ENCODE data around the gene GDPD3.

Gene GDPD3

DNA sequence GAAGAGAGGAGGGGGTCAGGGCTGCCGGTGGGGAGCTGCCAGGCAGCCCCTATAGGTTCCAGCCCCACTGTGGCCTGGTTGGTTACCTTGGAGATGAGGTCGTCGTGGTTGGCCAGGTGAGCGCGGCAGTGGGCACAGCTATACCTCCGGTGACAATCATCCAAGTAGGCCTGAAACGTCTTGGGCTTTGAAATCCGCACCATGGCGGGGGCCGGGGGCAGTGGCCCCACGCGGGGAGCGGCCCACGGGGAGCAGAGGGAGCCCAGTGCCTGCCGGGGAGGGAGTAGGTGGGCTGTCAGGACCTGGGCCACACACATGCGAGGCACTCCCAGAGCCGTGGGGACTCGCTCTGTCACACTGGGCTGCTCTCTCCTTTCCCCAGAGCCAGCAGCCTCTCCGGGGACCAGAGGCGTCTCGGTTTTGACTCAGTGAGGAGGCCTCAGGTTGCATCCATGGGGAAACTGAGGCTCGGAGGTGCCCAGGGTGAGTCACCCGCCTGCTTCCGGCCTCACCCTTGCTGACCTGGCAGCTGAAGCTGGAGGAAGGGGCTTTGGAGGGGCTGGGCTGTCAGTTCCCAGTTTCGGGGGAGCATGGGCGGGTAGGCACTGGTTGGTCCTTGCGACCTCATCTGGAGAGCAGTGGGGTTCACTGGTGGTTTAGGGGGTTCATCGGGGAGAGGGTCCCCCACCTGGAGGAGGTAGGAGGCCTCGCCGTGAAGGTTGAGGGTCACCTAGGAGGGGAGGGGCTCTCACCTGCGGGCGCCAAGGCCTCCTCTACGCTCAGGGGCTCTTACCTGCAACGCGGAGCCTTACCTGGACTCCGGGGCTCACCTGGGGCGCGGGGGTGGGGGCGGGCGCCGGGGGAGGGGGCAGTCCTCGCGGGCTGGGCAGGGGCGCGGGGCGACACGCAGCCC lies 17.9 kb downstream of the GDPD3 start:
- Histone ChIP-seq H3K9me3 (ENCODE audit: control insufficient read depth, insufficient read depth, low read length) (peaks cover 19% of the 10 kb centered on the region), H3K4me1 (ENCODE audit: insufficient read depth, low read length) (0 out of 2 replicates have a peak, but pooled peaks cover under 1% of the 10 kb centered on the region)

GRCh38 chr16:30094541-30095165 lies 18.7 kb downstream of the GDPD3 start:
- Histone ChIP-seq H3K9ac (ENCODE audit: low read depth, low read length) (no peak overlapping the region), H3K4me1 (ENCODE audit: insufficient read depth, low read length) (0 out of 2 replicates have a peak, but pooled peaks cover 4% of the 10 kb centered on the region), H3K9me3 (ENCODE audit: control insufficient read depth, insufficient read depth, low read length) (peaks cover 19% of the 10 kb centered on the region), H3K36me3 (ENCODE audit: insufficient read depth, low read length) (no peaks in the 10 kb centered on the region)

More for the DNA sequence above, 17.9 kb downstream of the GDPD3 start:
- H3K36me3 ChIP-seq (ENCODE audit: insufficient read depth, low read length) = no peaks in the 10 kb centered on the region
- peak overlapping the region; percentile 33; the same call in 1 of the 2 replicates for H3K9ac ChIP-seq (ENCODE audit: low read depth, low read length)

- Histone ChIP-seq H3K9me3 (ENCODE audit: control insufficient read depth, insufficient read depth, low read length) (peaks cover 9% of the 10 kb centered on the region; the same call in 1 of the 2 replicates), H3K36me3 (ENCODE audit: insufficient read depth, low read length) (no peaks in the 10 kb centered on the region), H3K4me1 (ENCODE audit: insufficient read depth, low read length) (0 out of 2 replicates have a peak, but pooled peaks cover 4% of the 10 kb centered on the region), H3K9ac (ENCODE audit: low read depth, low read length) (peak overlapping the region; percentile 73)
These were observed 20.8 kb downstream of the GDPD3 start for GRCh38 chr16:30092373-30093010.

DNA sequence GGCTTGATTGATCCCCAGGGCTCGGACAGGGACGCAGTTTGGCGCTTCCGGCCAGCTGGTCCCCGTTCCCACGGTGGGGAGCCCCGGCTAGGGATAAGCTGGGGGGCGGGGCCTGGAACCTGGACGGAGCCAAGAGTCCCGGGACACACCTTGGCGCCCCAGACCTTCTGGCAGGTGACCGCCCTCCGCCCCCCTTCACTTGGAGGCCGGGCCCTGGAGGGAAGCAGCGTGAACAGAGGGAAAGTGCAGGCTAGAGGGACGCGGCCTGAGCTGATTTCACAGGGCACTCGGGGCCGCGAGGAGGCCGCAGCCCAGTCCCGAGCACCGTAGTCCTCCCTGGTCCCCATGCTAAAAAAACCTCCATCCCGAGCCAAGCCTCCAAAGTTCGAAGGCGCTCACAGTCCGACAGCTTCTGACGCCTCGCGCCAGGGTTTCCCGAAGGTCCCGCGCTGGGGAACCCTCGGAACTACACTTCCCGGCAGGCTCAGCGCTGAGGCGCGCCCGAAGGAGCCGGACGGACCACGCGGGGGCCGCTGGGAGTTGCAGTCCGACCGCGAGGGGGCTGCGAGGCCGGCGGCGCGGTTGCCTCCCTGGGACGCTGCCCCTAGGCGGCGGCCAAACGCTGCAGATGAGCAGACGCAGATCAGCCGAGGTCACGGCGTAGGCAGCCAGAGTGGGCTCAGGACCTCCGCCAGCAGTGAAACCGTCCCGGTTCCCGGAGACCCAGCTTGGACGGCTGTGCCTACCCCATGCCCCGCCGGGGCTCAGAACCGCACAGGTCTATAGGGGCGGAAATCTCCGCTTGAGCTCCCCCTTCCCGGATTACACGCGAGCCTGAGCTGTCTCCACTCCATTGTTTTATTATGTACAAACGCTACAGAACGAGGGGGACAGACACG lies 21.6 kb downstream of the GDPD3 start, which contains the start of gene TBX6:
TBX6 (minus strand) TSS at position 451 of the 899 bp plus-strand sequence. CDS start 731 bp downstream, outside the sequence.
- H3K9me3 ChIP-seq (ENCODE audit: control insufficient read depth, insufficient read depth, low read length) = peaks cover 1% of the 10 kb centered on the region; the same call in 1 of the 2 replicates
- peak within 1 kb of the TSS; percentile 73 for H3K9ac ChIP-seq (ENCODE audit: low read depth, low read length)
- 0 out of 2 replicates have a peak, but pooled peaks cover 4% of the 10 kb centered on the region for H3K4me1 ChIP-seq (ENCODE audit: insufficient read depth, low read length)
- no peaks in the 10 kb centered on the region for H3K36me3 ChIP-seq (ENCODE audit: insufficient read depth, low read length)

DNA sequence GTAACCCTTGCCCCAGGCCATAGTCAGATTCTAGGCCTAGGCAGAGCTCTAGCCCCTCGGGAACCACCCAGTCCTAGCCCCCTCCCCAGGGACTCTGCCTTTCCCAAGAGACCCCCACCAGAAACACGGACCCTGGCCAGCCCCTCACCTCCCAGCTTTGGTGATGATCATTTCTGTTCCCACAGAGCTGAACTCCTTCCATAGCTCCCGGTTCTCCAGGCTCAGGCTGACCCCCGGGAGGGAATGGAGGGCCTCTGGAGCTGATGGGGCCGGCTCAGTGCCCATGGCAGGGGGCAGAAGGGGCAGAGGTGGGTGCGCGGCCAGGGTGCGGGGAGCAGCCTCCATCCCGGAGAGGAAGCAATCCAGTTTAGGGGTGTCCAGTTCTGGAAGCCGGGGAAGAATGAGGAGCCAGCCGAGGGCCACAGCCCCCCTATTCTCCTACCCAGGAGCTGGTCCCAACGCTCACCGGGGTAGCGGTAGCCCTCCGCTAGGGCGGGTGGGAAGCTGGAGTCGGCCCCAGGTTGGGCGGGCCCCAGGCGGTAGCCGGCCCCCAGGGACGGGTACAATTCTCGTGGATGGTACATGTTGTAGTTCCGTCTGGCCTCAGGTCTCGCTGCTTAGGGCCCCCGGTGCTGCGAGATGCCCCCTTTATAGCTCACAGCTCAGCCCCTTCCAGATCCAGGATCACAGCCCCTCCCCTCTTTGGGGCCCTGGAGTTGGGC lies 22.6 kb downstream of the GDPD3 start:
- H3K4me1 ChIP-seq (ENCODE audit: insufficient read depth, low read length) = 0 out of 2 replicates have a peak, but pooled peaks cover 4% of the 10 kb centered on the region

GRCh38 chr16:30088832-30089624 lies 24.3 kb downstream of the GDPD3 start:
- H3K4me1 ChIP-seq (ENCODE audit: insufficient read depth, low read length) = 0 out of 2 replicates have a peak, but pooled peaks cover 4% of the 10 kb centered on the region
- H3K9me3 ChIP-seq (ENCODE audit: control insufficient read depth, insufficient read depth, low read length) = no peaks in the 10 kb centered on the region
- no peak overlapping the region for H3K9ac ChIP-seq (ENCODE audit: low read depth, low read length)
- peaks cover 11% of the 10 kb centered on the region; the same call in 1 of the 2 replicates for H3K36me3 ChIP-seq (ENCODE audit: insufficient read depth, low read length)

More for the DNA sequence above, 22.6 kb downstream of the GDPD3 start:
- no peaks in the 10 kb centered on the region for H3K36me3 ChIP-seq (ENCODE audit: insufficient read depth, low read length)
- no peaks in the 10 kb centered on the region for H3K9me3 ChIP-seq (ENCODE audit: control insufficient read depth, insufficient read depth, low read length)
- H3K9ac ChIP-seq (ENCODE audit: low read depth, low read length) = peak overlapping the region; percentile 73

GRCh38 chr16:30088237-30088831 lies 25.0 kb downstream of the GDPD3 start:
- no peaks in the 10 kb centered on the region for H3K9me3 ChIP-seq (ENCODE audit: control insufficient read depth, insufficient read depth, low read length)
- H3K36me3 ChIP-seq (ENCODE audit: insufficient read depth, low read length) = peaks cover 13% of the 10 kb centered on the region; the same call in 1 of the 2 replicates
- H3K9ac ChIP-seq (ENCODE audit: low read depth, low read length) = no peak overlapping the region
- H3K4me1 ChIP-seq (ENCODE audit: insufficient read depth, low read length) = 0 out of 2 replicates have a peak, but pooled peaks cover 4% of the 10 kb centered on the region

GRCh38 chr16:30087181-30087898 lies 26.0 kb downstream of the GDPD3 start:
- Histone ChIP-seq H3K36me3 (ENCODE audit: insufficient read depth, low read length) (peaks cover 17% of the 10 kb centered on the region), H3K4me1 (ENCODE audit: insufficient read depth, low read length) (0 out of 2 replicates have a peak, but pooled peaks cover 4% of the 10 kb centered on the region), H3K9ac (ENCODE audit: low read depth, low read length) (no peak overlapping the region), H3K9me3 (ENCODE audit: control insufficient read depth, insufficient read depth, low read length) (no peaks in the 10 kb centered on the region)

DNA sequence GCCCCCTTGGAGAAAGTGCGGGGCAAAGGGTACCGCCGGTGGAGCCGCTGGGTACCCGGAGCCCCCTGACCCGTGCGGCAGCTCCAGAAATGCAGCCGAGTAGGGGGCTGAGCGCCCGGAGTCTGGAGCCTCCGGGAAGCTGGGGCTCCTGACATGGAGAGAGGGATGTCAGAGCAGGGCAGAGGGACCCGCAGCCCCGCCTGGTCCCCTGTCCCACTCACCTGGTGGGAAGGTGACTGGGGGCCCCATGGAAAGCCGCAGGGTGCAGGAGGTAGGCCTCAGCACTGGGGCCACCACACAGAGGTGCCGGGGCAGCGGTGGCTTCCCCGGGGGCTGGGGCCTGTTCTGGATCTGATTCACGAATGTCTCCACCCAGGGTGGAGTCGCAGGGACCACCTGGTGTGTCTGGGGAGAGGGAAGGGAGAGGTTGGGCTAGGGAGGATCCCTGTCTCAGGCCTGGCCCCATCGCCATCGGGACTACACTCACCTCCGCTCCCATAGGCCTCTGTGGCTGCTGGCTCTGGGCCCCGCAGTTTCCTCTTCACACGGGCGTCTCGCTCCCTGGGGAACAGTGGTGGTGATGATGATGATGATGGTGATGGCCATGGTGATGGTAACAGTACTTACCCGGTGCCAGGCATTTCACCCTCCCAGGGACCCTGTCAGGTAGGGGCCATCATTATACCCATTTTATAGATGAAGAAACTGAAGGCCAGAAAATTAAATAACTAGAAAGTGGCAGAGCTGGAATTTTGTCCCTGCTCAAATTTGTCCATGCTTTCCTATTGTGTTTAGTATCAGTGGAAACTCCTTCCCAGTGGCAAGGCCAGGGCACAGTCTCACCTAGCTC lies 26.8 kb downstream of the GDPD3 start:
- Histone ChIP-seq H3K4me1 (ENCODE audit: insufficient read depth, low read length) (0 out of 2 replicates have a peak, but pooled peaks cover 4% of the 10 kb centered on the region), H3K9ac (ENCODE audit: low read depth, low read length) (no peak overlapping the region), H3K9me3 (ENCODE audit: control insufficient read depth, insufficient read depth, low read length) (no peaks in the 10 kb centered on the region), H3K36me3 (ENCODE audit: insufficient read depth, low read length) (peaks cover 17% of the 10 kb centered on the region)

DNA sequence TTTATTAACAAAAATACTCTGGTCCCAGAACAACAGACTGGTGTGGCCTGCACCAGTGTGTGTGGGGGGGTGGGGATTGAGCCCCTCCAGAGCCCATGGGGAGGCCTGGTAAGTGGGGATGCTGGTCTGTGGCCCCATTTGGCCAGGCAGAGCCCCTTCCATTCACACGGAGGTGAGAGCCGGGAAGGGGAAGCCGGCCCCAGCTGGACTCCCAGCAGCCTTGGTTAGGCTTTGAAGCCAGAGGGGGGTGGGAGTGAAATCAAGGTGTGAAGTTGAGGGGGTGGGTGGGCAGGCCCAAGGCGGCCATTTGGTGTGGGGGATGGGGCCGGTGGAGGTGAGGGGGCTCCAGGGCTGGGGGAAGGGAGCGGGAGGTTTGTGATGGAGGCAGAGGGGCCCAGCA lies 27.5 kb downstream of the GDPD3 start:
- no peak overlapping the region for H3K9ac ChIP-seq (ENCODE audit: low read depth, low read length)
- no peaks in the 10 kb centered on the region for H3K9me3 ChIP-seq (ENCODE audit: control insufficient read depth, insufficient read depth, low read length)
- H3K36me3 ChIP-seq (ENCODE audit: insufficient read depth, low read length) = peaks cover 24% of the 10 kb centered on the region
- H3K4me1 ChIP-seq (ENCODE audit: insufficient read depth, low read length) = 0 out of 2 replicates have a peak, but pooled peaks cover 4% of the 10 kb centered on the region

- Histone ChIP-seq H3K9me3 (ENCODE audit: control insufficient read depth, insufficient read depth, low read length) (no peaks in the 10 kb centered on the region), H3K4me1 (ENCODE audit: insufficient read depth, low read length) (0 out of 2 replicates have a peak, but pooled peaks cover 1% of the 10 kb centered on the region), H3K9ac (ENCODE audit: low read depth, low read length) (no peak overlapping the region), H3K36me3 (ENCODE audit: insufficient read depth, low read length) (peaks cover 24% of the 10 kb centered on the region)
These were observed 28.1 kb downstream of the GDPD3 start for GRCh38 chr16:30085247-30085646.
